ENCODE measurements around the gene FAM222B. TPM values are rescaled to one million over a fixed set of nuclear protein-coding genes. Genes with fewer than 3 reads are reported as not detected.

Gene FAM222B
- total and polyA plus RNA-seq, 4 donors: 2.8 to 5.4 (median 4.1) TPM

- no peak for TF ChIP-seq HNF4G (IDR thresholded peaks at IDR 0.05)
- TF ChIP-seq CTCF (IDR thresholded peaks at IDR 0.05; ENCODE audit: low read depth, low read length, missing input control): no peak
- no peak for TF ChIP-seq ZBTB33 (IDR thresholded peaks at IDR 0.05)
- TF ChIP-seq TAF1 (conservative IDR thresholded peaks at IDR 0.05): no peak
- no peak for TF ChIP-seq YY1 (IDR thresholded peaks at IDR 0.05)
- Histone ChIP-seq H3K27ac (ENCODE audit: low read depth in 1 of 2, low read length in 2 of 2) (no peak overlapping the region), H3K27me3 (ENCODE audit: control insufficient read depth in 4 of 4, insufficient read depth in 4 of 4, low read length in 3 of 4) (no peaks in the 10 kb centered on the region), H3K4me1 (ENCODE audit: control insufficient read depth in 4 of 4, insufficient read depth in 4 of 4, low read length in 3 of 4) (no peaks in the 10 kb centered on the region), H3K36me3 (ENCODE audit: control insufficient read depth in 4 of 4, insufficient read depth in 3 of 4, low read depth in 1 of 4, low read length in 3 of 4) (peaks cover 0 to 3% (median 0%) of the 10 kb centered on the region in 4 donors), H3K9ac (ENCODE audit: low read depth in 1 of 2, low read length in 2 of 2) (no peak overlapping the region), H3K4me3 (ENCODE audit: low read depth in 1 of 3, low read length in 3 of 3) (no peak overlapping the region), H3K9me3 (ENCODE audit: control insufficient read depth in 4 of 4, low read length in 3 of 4) (no peaks in the 10 kb centered on the region)
- 97% methylated on average over 1 of the region's 1 CpG for WGBS
- DNase-seq (ENCODE audit: low spot score): no peak
Observed at GRCh38 chr17:28827672-28828071, 14.9 kb downstream of the FAM222B start.

- Histone ChIP-seq H3K9ac (ENCODE audit: low read depth in 1 of 2, low read length in 2 of 2) (no peak overlapping the region), H3K4me1 (ENCODE audit: control insufficient read depth in 4 of 4, insufficient read depth in 4 of 4, low read length in 3 of 4) (peaks cover 0 to 6% (median 0%) of the 10 kb centered on the region in 4 donors), H3K36me3 (ENCODE audit: control insufficient read depth in 4 of 4, insufficient read depth in 3 of 4, low read depth in 1 of 4, low read length in 3 of 4) (no peaks in the 10 kb centered on the region), H3K27ac (ENCODE audit: low read depth in 1 of 2, low read length in 2 of 2) (no peak overlapping the region), H3K9me3 (ENCODE audit: control insufficient read depth in 4 of 4, low read length in 3 of 4) (no peaks in the 10 kb centered on the region), H3K27me3 (ENCODE audit: control insufficient read depth in 4 of 4, insufficient read depth in 4 of 4, low read length in 3 of 4) (no peaks in the 10 kb centered on the region), H3K4me3 (ENCODE audit: low read depth in 1 of 3, low read length in 3 of 3) (no peak overlapping the region)
- WGBS: 61% methylated on average over 1 of the region's 1 CpG
- no peak for DNase-seq (ENCODE audit: low spot score)
- no peak for TF ChIP-seq REST (IDR thresholded peaks at IDR 0.05)
- TF ChIP-seq ATF3 (IDR thresholded peaks at IDR 0.05): no peak
- no peak for TF ChIP-seq FOXA2 (IDR thresholded peaks at IDR 0.05)
- TF ChIP-seq JUND (IDR thresholded peaks at IDR 0.05): no peak
- TF ChIP-seq RAD21 (IDR thresholded peaks at IDR 0.05): no peak
- no peak for TF ChIP-seq MAX (IDR thresholded peaks at IDR 0.05)
- TF ChIP-seq RXRA (IDR thresholded peaks at IDR 0.05): no peak
- no peak for TF ChIP-seq GABPA (IDR thresholded peaks at IDR 0.05 in 1 of 2, conservative IDR thresholded peaks at IDR 0.05 in 1 of 2)
Observed at GRCh38 chr17:28819582-28819981, 23.0 kb downstream of the FAM222B start.

All from liver (tissue), 9 donors.